GM19467 (cell line): ENCODE data around the gene AGPAT3.
"Not testable (repeated sequence)": the region's sequence is repeated elsewhere in the genome, so short reads cannot be mapped to it uniquely, and the experiment has no call there.

Experiments used
- ATAC-seq: cut with Tn5 transposase; IDR thresholded peaks from one replicate; pipeline ENCODE4 v1.9.1; 2021; ENCODE audit warnings: mild to moderate bottlenecking, moderate library complexity; ENCODE audit not compliant: unreplicated experiment

AGPAT3 gene, protein sequence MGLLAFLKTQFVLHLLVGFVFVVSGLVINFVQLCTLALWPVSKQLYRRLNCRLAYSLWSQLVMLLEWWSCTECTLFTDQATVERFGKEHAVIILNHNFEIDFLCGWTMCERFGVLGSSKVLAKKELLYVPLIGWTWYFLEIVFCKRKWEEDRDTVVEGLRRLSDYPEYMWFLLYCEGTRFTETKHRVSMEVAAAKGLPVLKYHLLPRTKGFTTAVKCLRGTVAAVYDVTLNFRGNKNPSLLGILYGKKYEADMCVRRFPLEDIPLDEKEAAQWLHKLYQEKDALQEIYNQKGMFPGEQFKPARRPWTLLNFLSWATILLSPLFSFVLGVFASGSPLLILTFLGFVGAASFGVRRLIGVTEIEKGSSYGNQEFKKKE

DNA sequence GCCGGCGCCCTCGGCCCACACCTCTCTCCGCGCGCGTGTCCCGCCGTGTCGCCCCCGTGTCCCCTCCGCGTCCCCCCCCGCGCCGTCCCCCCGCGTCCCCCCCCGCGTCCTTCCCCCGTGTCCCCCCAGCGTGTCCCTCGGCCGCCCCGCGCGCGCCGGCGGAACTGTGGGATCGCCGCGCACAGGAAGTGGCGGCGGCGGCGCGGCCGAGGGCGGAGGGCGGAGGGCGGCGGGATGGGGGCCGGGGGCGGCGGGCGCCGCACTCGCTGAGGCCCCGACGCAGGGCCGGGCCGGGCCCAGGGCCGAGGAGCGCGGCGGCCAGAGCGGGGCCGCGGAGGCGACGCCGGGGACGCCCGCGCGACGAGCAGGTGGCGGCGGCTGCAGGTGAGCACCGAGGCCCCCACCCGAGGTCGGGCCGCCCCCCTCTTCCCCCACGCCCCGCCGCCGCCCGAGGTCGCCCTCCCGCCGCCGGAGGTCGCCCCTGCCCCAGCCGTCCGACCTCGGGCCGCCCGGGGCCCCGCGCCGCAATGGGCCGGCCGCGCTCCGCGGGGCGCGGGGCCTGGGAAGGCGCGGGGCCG, at the start of gene AGPAT3:
Gene AGPAT3, plus strand, starts transcription at position 262 of the 578 bp plus-strand sequence. CDS start 94,459 bp downstream, outside the sequence.
- ATAC-seq: no peak

DNA sequence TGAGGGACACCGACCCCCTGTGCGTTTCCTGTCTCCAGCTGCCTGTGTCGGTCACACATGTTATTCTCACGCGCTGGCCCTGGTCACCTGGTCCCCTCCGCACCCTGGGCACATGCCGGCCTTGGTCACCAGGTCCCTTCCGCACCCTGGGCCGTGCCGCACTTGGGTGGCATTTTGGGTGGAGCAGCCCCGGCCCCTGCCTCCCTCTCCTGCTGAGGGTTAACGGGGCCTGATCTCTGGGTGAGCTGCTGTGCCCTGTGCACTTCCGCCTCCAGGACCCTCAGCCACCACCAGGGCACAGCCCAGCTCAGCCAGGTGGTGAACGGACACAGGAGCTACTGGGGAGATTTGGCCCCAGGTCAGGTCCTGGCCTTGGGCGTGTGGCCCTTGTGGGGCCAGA, 49.0 kb upstream of the AGPAT3 start:
- no peak for ATAC-seq

DNA sequence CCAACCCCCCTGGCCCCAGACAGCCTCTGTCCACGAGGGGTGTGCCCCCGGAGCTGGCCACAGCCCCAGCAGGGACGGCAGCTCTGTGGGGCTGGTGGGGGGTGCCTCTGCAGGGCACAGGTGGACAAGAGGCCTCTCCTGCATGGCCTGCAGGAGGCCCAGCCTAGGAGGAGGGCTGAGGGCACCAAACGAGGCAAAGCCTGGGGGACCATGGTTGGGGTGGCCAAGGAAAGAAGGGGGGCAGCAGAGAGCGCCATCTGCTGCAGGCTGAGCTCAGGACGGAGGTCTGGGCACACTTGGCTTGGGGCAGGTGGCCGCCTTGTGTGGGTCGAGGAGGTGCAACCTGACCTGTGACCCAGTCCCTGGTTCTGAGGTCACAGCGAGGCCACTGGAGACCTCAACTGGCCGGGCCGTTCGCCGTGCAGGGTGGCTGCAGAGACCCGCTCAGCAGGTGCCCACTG, 48.4 kb upstream of the AGPAT3 start:
- ATAC-seq: no peak

DNA sequence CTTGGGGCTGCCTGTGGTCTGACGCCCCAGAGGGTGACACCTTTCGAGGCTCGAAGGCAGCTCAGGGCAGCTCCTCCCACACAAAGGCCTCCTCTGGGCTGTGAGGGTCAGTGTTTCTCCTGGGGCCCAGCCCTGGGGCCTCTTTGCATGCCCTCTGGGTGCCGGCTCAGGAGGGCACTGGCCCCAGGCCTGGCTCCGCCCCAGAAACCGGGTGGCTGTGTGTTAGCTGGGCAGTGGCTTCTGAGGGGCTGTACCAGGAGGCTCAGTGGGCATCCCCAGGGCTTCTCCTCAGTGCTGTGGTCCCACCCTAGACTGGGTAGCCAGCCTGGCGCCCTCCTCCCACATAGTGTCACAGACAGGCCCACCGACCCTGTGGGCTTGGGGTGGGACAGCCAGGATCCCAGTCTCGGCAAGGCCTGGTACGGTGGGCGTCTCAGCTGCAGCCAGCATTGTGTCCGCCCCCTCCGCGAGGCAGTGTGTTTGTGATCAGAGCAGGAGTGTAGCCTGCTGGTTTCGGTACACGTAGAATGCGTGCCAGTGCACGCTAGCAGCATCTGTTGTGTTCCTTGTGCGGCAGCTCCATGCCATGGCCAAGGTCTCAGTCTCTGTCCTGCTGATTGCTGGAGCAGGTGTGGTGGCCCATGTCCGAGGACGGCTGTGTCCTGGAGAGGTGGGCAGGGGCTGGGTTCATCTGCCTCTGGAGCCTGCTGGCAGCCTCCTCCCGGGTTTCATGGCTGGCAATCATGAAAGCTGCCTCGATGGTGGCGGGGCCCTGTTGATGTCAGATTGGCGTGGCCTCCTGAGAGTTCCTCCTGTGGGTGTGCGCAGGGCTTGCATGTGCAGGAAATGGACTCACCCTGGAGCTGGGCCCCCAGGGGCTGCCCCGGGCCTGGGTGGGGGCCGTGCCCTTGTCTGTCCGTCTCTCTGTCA, 47.6 kb upstream of the AGPAT3 start:
- no peak for ATAC-seq

DNA sequence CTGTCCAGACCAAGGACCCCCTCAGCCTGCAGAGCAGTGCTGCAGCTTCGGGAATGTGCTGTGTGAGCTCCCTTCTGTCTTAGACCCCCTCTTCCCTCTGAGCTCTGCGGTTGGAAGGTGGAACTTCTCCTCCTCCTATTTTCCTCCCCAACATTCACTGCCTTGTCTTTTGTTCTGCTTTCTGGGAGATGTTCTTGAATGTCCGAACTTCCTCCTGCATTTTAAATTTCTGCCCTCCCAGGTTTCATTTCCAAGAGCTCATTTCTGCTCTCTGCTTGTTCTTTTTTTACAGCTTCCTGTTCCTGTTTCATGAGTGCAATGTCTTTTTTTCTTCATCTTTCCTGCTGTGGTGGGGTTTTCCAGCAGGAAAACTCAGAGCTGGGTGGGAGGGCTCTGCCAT, 46.3 kb upstream of the AGPAT3 start:
- ATAC-seq: no peak

DNA sequence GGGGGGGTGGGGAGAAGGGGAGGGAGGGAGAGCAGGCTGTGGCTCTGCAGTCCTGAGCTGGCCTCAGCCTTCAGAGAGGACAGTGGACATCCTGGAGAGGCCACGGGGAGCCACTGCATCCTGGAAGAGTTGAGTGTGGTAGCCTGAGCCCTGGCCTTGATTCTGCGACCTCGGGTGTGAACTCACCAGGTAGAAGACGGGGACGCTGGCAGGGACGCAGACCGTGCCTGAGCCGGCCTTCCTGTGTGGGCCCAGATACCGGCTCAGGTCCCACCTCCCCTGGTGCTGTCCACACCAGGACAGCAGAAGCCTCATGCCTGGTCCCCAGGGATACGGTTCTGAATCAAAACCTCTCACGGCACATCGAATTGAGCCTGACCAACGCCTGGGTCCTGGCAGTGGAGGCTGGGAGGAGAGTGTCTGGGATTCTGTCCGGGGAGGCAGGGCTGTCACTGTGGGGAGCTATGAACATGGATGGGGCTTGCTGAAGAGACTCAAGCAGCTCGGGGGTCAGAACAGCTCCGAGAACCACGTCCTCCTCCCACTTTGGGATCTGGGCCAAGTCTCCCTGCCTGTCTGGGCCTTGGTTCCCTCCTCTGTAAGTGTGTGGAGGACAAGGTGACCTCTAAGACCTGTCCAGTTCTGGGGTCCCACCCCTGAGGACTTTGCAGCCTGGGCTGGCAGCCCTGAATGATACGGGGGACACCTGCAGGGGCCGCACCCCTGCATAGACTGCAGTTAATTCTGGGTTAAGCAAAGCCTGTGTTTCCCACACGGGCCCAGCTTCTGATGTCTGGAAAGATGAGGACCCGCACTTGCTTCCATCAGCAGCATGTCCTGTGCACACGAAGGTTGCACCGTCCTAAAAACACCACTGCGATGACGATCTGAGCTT, 45.3 kb upstream of the AGPAT3 start:
- no peak for ATAC-seq

DNA sequence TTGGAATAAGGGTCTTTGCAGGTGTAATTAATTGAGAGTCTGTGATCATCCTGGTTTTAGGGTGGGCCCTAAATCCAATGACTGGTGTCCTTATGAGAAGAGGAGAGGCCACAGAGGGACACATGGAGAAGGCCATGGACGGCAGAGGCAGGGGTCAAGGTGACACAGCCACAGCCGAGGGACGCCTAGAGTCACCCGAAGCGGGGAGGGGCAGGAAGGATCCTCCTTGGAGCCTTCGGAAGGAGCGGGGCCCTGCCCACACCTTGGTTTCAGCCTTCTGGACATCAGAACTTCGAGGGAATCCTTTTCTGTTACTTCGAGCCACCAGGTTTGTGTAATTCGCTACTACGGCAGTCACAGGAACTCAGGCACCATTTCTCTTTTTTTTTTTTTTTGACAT, 44.6 kb upstream of the AGPAT3 start:
- no peak for ATAC-seq

DNA sequence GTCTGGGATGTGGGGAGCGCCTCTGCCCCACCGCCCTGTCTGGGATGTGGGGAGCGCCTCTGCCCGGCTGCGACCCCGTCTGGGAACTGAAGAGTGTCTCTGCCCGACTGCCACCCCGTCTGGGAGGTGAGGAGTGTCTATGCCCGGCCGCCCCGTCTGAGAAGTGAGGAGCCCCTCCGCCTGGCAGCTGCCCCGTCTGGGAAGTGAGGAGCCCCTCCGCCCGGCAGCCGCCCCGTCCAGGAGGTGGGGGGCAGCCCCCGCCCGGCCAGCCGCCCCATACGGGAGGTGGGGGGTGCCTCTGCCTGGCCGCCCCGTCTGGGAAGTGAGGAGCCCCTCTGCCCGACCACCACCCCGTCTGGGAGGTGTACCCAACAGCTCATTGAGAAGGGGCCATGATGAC, 42.9 kb upstream of the AGPAT3 start:
- not testable (repeated sequence) for ATAC-seq

DNA sequence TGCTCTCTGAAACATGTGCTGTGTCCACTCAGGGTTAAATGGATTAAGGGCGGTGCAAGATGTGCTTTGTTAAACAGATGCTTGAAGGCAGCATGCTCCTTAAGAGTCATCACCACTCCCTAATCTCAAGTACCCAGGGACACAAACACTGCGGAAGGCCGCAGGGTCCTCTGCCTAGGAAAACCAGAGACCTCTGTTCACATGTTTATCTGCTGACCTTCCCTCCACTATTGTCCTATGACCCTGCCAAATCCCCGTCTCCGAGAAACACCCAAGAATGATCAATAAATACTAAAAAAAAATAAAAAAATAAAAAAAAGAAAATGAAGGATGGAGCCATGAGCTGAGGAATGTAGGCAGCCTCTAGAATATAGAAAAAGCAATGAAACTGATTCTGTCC, 42.3 kb upstream of the AGPAT3 start:
- not testable (repeated sequence) for ATAC-seq

DNA sequence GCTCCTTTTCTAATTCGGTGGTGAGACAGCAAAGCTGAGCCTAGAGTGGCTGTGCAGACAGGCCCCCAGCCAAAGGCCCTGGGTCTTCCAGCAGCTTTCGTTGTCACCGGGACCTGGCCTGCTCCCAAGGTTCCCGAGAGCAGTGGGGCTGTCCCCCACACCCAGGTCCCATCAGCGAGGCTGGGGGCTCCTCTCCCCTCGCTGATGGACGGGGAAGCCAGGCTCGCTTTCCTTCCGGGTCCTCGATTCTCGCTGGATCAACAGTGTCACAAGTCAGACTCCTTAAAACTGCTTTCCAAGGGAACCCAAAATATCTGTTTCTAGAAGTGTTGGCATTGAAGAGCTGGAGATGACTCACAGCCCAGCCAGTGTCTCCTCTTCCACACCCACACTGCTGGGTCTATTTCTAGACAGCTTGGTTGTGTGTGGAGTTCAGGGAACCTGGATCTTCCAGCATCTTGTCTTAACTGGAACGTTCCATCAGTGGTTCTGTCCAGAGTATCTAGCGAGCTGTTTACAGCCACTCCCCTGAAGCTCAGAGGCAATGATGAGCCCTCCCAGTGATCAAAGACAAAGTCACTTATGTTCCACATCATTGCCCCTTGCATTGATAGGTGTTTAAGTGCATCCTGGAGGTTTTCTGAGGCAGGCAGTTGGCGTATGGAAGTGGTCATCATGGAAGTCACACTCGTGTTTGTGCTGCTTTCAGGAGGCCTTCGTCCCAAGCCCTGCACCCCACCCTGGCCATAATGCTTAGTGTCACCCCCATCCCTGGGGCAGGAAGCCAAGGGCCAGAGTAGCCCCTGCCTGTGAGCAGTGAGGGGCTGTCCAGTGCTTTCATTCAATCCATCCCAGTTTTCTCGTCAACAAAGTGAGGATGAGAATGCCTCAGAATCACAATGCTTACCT, 40.4 kb upstream of the AGPAT3 start:
- no peak for ATAC-seq

DNA sequence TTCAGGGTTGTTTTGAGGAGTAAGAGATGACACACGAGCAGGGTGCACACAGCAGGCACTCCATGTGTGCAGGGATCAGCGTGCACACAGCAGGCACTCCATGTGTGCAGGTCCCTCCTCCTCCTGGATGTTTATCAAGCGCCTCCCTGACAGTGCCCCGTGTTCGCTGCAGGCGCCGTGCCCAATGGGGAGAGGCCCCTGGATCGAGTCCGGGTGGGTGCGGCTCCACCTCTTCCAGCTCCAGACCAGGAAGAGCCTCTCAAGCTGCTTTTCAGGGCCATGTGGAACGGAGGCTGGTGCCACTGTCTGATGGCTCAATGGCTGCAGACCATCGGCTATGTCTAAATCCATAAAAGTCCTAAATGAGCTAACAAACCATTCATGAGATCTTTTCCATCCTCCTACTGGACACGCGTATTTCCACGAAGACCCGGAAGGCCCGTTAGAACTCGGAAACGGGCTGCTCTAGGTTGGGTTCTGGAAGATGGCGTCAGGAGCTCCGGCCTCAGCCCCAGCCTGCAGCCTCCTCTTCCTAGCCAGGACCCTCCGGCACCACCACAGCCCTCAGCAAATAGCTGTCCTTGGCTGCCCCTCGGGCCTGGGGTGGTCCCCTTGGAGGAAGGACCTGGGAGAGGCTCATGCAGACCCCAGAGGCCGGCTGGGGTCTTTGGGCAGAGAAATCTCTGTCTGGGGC, 39.6 kb upstream of the AGPAT3 start:
- no peak for ATAC-seq

DNA sequence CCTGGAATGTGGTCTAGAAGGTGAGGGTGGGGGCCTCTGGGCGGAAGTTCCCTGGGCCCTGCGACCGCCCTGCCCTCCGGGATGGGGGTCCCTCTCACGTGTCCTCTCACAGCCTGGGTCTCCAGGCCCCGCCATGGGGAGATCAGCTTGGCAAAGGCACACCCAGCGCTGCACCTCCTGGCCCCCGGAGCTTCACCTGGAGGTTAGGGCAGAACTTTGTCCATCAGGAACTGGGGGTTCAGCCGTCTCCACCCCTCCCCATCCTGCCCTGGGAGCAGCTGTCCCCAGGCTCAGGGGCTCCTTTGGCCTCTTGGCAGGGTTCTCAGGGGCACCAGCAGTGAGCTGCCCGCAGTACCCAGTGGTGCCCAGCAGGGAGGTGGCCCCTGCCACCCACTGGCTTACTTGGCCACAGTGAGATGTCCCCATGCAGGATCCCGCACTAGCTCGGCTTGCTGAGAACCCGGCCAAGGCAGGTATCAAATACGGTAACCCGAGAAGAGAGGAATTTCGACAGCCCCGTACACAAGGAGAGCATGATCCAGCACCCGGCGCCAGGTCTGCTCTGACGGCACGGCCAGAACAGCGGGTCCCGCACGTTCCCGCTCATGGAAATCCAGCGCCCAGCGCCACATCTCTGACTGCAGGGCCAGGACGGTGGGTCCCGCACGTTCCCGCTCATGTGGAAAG, 38.9 kb upstream of the AGPAT3 start:
- no peak for ATAC-seq

DNA sequence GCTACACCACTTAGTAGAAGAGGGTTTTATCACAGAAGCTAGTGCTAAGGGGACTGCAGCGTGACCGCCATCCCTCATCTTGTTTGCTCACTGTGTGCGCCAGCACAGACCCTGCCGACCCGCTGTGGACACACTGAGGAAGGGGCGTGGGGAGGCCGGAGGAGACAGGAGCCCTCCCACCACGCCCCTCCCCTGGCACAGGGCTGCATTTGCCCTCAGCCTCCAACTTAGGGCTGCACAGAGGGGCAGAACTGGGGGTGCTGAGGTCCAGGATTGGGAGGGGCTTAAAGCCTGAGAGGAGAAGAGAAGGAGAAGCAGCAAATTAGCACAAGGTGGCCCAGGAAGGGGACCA, 38.4 kb upstream of the AGPAT3 start:
- ATAC-seq: no peak

DNA sequence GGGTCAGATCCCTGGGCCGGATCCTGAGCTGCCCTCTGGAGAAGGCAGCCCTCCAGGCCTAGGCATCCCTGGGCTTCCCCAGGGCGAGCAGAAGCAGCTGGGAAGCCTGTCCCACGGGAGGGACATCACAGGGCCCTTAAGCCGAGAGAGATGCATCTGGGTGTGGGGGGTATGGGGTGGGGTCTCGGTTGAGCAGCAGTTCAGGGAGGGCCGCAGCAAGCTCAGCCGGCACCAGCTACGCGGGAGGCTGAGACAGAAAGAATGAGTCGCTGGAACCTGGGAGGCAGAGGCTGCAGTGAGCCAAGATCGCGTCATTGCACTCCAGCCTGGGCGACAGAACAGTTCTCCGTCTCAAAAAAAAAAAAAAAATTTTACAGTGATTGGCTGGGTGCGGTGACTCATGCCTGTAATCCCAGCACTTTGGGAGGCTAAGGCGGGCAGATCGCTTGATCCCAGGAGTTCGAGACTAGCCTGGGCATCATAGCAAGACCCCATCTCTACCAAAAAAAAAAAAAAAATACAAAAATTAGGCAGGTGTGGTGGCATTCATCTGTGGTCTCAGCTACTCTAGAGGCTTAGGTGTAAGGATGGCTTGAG, 37.9 kb upstream of the AGPAT3 start:
- ATAC-seq: no peak

DNA sequence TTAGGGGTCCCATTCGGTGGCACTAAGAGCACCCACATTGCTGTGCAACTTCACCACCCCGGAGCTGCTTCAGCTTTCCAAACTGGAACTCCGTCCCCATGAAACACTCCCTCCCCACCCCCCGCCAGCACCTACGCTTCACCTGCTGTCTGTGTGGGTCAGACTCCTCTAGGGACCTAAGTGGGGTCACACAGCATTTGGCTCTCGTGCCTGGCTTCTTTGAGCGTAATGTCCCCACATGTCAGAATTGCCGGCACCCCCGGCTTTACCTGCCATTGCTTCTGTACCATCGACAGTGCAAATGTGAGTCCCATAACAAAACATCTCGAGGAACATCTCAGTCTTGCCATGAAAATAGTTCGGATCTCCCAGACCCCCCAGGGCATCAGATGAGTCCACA, 35.9 kb upstream of the AGPAT3 start:
- ATAC-seq: no peak

DNA sequence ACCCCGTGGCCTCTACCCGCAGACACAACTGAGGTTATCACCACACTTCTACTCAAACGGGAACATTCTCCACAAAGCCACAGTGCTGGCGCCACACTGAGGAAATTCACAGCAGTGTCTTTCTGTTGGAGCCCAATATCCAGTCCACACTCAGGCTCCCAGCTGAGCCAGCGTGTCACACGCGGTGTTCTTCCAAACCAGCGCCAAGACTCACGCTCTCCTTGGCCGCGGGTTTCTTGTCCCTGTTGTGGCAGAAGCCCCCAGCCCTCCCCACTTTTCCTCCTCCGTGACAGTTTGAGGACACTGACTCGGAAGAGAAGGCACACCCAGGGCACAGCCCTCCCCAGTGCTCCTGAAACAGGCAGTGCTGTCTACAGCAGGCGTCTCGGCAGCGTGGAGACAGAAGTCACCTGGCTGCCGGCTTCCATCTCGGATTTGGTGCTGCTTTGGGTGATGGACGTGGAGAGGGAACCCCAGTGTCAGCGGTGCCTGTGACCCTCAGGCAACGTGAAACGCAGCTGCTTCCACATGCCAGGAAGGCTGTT, 35.4 kb upstream of the AGPAT3 start:
- ATAC-seq: no peak

DNA sequence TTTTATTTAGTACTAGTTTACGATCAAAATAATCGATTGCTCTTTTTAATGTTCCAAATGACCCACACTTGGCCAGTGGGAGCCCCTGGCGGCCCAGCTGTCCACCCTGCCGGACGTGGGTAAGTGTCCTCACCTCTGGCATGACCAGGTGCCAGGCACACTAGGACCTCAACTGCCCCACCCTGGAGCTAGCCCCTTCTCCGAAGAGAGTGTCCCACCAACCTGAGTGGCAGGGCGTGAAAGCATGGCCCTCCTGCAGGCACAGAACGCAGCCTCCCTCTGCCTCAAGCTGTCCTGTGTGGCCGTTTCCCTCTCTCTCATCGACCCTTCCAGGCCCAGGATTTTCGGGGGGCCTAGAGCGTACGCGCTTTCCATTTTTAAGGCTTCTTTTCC, 32.9 kb upstream of the AGPAT3 start:
- ATAC-seq: no peak

DNA sequence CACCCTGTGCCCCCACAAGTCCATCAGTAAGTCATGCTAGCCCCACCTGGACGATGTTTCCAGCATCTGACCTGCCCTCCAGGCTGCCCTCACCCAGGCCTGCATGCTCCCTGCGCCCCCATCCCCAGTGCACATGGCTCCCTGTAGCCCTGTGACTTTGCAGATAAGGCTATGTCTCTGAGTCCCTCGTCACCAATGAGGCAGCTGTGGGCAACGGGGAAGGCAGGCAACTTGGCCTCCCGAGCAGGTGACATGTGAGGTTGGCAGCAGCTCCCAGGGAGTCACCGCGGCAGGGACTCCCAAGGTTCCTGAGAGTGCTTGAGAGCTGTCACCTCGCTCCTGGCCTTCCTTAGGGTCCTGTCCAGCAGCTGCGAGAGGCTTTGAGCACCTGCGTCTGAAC, 32.4 kb upstream of the AGPAT3 start:
- ATAC-seq: no peak
